NCI-H1930 (cell line): ENCODE results near the gene ERCC2.
"Not testable (repeated sequence)": the region's sequence is repeated elsewhere in the genome, so short reads cannot be mapped to it uniquely, and the experiment has no call there.

ENCODE experiments used
- DNase-seq, 2 experiments: peaks; one replicate each; lab custom pipeline; 2025; lab: John Stamatoyannopoulos, UW

ERCC2 gene

GRCh38 chr19:45354241-45354842 is 16.0 kb downstream of the ERCC2 start:
- DNase-seq = no peak

DNA sequence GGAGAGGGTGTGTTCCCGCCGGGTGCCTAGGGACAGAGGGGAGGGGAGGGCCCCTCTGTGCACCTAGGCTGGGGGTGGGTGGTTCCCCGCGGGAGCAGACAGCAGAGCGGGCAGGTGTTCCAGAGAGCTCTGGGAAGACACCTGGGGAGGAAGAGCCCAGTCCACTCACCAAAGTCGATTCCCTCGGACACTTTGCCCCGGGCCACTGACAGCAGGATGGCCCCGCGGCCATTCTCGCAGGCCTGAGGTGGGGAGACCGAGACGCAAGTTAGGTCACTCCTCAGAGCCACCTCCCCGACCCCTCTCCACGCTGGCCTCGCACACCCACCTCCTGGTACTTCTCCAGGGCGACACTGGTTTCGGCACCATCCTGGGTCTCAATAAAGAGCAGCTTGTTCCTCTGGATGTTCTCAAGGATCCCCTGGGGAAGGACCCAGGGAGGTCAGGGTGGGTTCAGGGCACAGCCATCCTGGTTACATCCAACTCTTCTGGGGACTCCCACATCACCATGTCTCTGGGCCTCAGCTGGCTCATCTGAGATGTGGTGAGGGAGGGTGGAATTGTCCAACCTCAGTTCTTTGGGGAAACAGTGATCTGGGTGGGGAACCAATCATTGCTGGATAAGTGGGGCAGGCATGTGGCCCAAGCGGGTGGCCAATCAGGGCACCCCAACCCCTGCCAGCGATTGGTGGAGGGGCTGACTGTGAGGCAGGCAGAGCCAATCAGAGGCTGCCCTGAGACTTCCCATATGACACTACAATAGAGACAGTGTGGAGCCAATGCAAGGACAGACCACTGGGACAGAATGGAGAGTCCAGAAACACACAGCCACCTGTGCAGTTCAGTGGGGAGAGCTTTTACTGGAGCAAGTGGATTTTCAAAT is 17.2 kb downstream of the ERCC2 start:
- DNase-seq = no peak

- no peak for DNase-seq
These were observed 17.9 kb downstream of the ERCC2 start for GRCh38 chr19:45352471-45352870.

DNA sequence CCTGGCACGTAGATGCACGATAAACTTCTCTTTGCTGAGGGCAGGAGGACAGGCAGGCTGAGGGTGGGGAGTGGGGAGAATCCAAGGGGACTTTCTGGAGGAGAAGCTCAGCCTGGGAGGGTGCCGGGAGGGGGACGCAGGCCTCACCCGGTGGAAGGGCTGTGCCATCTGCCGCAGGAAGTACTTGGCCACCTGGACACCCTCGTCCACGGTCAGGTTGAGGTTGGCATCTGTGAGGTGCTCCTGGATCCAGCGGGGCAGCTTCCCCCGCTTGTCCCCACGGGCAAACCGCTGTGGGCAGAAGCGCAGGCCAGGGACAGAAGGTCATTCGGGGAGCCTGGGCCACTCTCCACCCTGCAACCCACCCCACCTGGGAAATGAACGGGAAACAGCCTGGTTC is 18.3 kb downstream of the ERCC2 start:
- no peak for DNase-seq

- no peak for DNase-seq
These were observed 18.9 kb downstream of the ERCC2 start for GRCh38 chr19:45351401-45351952.

DNA sequence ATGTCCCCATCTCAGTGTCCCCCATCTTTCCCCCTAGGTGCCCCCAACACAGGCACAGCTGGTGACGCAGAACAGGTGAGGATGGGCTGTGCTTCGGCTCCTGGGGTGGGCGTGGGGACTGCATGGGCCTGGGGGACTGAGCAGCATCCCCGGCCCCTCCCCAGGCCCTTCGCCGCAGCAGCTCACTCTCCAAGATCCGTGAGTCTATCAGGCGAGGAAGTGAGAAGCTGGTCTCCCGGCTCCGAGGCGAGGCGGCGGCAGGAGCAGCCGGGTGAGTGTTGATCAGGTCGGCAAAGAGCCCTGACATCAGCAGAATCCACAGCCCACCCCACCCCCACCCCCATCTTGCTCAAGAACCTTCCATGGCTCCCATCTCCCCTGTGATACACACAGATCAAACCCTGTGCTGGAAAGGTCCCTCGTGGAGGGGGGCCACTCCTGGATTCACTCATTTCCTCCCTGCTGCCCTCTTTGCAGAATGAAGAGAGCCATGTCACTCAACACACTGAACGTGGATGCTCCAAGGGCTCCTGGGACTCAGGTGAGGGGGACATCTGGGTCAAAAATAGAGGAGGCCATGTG is 19.8 kb downstream of the ERCC2 start:
- DNase-seq = no peak

DNA sequence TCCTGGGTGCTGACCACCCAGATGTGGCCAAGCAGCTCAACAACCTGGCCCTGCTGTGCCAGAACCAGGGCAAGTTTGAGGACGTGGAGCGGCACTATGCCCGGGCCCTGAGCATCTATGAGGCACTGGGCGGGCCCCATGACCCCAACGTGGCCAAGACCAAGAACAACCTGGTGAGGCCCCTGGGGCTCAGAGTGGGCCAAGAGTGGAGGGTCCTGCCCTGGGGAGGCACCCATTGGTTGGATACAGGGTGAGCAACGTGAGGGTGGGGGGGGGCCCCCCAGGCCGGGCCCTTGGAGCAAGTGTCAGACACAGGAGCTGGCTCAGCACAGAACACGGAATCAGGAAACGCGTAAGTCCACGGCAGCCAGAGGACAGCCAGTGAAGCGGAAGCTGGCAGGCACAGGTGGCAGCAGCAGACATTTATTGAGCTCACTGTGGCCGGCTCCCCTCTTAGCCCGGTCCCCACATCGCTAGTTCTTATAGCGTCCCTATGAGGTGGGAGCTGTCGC is 20.9 kb downstream of the ERCC2 start:
- no peak for DNase-seq

- DNase-seq = no peak
These were observed 21.3 kb downstream of the ERCC2 start for GRCh38 chr19:45349126-45349415.

DNA sequence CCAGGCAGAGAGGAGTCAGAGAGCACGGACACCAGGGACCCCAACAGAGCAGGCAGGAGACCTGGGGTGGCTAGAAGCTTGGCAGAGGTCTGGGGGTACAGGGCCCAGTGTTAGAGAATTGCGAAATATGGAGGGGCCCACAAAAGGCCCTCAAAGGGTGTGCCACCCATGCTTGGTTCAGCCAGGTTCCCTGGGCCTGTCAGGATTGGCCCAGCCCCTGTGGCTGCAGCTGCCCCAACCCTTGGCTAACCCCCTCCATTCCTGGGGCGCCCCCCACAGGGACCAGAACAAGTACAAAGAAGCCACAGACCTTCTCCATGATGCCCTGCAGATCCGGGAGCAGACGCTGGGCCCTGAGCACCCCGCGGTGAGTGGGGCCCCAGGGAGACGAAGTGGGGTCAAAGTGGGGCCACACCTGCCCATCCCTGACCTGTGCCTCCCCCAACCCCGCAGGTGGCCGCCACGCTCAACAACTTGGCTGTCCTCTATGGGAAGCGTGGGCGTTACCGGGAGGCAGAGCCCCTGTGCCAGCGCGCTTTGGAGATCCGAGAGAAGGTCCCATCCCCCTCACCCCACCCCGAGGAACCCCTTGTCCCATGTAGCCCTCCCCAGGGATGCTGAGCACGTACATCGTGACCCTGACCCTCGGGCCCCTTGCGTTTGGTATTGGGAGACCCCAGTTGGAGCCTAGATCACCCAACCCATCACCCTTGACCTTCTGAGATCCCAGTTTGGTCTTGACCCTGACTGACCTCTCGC is 21.8 kb downstream of the ERCC2 start:
- DNase-seq = no peak

DNA sequence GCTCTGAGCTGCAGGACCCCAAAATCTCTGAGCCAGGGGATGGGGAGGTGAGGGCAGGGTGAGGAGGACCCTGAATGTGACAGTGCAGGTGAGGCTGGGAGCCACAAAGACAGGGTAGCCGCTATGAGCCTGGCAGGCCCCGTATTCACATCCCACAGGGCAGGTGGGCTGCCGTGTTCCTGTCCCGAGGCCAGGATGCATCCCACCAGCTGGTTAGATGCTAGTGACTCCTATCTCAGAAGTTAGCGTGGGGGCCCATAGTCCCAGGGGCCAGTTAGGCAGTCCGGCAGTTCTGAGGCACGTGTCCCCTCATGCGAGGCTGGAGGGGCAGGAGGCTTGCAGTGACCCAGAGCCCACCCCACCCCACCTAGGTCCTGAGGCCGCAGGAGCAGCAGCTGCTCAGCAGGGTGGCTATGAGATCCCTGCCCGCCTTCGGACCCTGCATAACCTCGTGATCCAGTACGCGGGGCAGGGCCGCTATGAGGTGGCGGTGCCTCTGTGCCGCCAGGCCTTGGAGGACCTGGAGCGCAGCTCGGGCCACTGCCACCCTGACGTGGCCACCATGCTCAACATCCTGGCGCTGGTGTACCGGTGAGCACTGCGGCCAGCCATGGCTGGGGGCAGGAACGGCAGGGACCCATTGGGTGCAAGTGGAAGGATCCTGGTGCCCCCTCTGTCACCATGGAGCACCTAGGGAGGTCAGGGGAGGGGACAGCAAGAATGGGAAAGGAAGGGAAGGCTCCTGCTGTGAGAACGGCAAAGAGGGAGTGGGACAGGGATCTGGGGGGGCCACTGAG is 22.6 kb downstream of the ERCC2 start:
- DNase-seq = no peak

- no peak for DNase-seq
These were observed 23.9 kb downstream of the ERCC2 start for GRCh38 chr19:45346449-45346848.

- DNase-seq = no peak
These were observed 24.9 kb downstream of the ERCC2 start for GRCh38 chr19:45345506-45345860.

DNA sequence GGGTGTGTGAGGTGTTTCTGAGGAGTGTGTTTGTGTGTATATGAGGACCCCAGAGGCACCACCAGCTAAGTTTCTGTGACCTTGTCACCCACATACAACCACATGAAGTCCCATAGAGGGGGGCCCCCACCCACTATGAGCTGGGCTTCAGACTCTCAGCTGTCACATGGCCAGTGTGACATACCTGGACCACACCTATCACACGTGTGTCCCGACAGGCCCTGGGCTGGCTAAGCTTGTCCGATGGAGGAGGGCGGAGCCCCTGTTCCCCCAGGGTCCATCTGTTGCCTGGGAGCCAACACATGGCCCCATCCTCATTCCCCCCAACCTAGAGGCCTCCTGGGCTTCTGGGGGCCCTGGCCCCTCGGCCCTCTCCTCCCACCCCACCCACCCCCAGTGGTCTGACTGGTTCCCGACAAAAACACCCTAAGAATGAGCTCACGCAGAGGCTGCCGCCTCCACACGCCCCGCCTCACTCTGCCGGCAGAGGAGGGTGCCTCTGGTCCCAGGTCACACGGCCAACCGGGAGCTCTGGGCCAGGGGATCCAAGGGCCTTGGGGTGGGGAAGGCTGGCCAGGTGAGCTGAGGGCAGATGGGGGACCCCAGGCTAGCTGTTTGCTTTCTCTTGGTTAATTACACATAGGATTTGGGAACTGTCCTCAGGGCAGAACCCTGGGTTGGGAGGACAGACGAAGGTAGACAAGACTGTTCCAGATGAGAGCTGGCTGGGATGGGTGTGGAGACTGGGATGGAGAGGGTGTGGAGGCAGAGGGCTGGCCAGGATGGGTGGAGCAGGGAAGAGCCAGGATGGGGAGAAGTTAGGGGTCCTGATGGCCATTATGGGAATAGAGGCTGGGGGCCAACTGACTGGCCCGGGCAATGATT is 25.5 kb downstream of the ERCC2 start:
- DNase-seq = no peak

- no peak for DNase-seq
These were observed 27.5 kb downstream of the ERCC2 start for GRCh38 chr19:45342911-45343310.

DNA sequence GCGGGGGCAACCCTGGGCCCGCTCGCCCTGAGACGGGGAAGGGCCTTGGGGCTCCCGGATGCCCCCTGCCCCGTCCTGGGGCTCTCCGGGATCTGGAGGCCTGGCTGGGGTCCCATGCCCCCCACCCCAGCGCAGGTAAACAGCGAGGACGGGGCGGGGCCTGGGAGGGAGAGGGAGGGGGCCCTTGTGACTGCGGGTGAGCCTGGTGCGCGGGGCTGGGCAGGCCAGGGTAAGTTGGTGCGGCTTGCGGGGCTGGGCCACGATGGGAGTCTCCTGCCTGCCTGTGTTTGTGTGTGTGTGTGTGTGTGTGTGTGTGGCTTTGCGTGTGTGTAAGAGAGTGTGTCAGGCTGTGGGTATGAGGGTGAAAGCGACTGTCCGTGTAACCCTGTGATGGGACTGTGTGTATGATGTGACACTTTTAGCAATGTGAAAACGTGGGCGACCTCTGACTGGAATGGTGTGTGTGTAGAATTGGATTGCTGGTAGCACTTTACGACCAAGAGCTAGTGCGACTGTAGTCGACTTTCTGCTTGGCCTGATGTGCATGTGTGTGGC is 29.4 kb downstream of the ERCC2 start:
- no peak for DNase-seq

GRCh38 chr19:45340232-45340898 is 30.0 kb downstream of the ERCC2 start, which contains the start of gene KLC3:
TSS of gene KLC3 (plus strand) at chr19:45340750. CDS start at chr19:45345542, 4,792 bp downstream.
- DNase-seq = peak; percentile 24 to 34

DNA sequence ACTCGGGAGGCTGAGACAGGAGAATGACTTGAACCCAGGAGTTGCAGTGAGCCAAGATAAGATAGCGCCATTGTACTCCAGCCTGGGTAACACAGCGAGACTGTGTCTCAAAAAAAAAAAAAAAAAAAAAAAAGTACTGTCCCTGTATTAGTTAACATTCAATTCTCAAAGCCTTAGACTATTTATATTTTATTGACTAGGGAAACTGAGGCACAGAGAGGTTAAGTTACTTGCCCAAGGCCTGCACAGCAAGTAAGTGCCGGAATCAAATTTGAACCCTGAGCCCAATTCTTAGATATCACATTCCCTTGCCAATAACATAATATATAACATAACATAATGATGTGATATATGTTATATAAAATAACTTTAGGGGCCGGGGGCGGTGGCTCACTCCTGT is 30.7 kb downstream of the ERCC2 start:
- DNase-seq = no peak

DNA sequence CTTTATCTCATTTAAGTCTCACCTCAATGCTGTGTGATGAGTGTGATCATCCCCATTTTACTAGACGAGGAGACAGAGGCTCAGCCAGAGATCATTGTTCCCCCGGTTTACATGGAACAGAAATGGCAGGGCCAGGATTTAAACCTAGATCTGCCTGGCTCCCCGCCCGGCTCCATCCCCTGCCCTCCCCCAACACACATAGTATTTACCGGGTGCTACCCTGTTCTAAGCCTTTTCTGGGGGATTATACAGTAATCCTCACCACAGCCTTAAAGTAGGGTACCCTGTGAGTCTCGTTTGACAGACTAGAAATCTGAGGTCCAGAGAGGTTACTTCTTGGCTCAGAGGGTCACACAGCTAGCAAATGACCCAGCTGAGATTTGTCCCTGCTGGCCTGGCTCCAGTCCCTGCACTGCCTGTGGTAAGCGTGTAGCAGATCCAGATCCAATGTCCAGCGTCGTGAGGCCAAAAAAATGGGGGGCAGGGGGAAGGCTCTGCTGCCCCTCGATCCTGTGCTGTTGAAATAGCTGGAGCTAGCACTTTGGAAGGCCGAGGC is 33.6 kb downstream of the ERCC2 start:
- no peak for DNase-seq

- DNase-seq = not testable (repeated sequence)
These were observed 35.5 kb downstream of the ERCC2 start for GRCh38 chr19:45334881-45335280.
